Mesangial cell (primary cell): Measurements from ENCODE around the gene ECD. TPM values are rescaled to one million over a fixed set of nuclear protein-coding genes. Genes with fewer than 3 reads are reported as not detected.

Experiments used
- total RNA-seq: library from RNA; depleted of rRNA; stranded (reverse); fragments of >200 nt; gene quantifications from 2 replicates; pipeline ENCODE4 v1.2.3, GENCODE V29; 2015

The ECD gene
- 22.9 and 27.7 TPM in 2 replicates for total RNA-seq

DNA sequence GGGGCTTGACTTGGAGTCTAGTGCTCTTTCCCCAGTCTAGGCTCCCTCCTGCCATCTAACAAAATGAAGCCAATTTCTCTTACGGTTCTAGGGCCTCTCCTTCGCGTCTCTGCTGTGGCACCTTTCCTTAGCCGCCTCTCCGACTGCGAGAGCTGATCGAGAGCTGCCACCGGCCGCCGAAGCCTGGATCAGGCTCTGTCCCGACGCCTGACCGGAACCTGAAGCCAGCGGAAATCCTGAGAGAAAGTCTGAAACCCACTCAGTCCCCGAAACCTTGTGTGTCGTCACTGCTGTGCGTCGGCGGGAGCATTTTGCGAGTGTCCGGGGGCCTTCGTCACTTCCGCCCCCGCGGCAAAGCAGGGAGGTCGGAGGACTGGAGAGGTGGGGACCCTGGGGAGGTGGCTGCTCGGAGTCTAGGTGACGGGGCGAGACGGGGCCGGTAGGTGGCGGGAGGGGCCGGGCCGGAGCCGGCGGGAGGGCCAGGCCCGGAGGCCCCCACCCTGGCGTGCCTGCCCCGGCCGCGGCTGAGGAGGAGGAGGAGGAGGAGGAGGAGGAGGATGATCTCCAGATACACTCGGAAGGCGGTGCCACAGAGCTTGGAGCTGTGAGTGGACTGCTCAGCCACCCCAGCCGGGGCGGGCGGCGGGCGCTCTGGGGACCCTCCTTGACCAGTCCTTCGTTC lies at the start of gene ECD, which contains the start of gene FAM149B1:
ECD (minus strand) TSS at position 226 of the 682 bp plus-strand sequence. CDS start 4,071 bp downstream, outside the sequence.
FAM149B1 (plus strand) TSS at position 337 of the 682 bp plus-strand sequence; CDS start at position 558, 221 bp downstream.

DNA sequence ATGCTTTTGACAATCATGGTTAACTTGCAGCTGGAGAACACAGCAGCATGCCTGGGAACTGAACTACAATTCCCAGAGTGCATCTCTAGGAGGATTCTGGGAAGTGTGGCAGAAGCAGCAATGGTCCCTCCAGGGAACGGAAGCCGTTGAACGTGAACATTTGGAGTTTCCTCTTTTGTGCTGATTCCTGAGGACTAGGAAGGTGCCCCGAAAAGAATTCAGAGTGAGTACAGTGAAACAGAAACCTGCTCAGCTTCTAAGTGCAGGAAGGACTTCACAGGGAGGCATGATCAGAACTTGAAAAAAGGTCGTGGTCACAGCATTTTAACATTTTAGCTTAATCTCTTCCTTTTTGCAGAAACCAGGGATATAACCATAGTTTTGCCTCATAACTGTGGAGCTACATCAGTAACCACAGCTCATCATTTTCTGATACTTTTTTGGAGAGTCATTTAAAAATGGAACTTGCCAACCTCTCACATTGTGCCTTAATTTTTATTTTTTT lies 57.4 kb downstream of the ECD start, which contains the start of gene NUDT13:
NUDT13 (plus strand) TSS at position 111 of the 505 bp plus-strand sequence. CDS start 3,911 bp downstream, outside the sequence.

DNA sequence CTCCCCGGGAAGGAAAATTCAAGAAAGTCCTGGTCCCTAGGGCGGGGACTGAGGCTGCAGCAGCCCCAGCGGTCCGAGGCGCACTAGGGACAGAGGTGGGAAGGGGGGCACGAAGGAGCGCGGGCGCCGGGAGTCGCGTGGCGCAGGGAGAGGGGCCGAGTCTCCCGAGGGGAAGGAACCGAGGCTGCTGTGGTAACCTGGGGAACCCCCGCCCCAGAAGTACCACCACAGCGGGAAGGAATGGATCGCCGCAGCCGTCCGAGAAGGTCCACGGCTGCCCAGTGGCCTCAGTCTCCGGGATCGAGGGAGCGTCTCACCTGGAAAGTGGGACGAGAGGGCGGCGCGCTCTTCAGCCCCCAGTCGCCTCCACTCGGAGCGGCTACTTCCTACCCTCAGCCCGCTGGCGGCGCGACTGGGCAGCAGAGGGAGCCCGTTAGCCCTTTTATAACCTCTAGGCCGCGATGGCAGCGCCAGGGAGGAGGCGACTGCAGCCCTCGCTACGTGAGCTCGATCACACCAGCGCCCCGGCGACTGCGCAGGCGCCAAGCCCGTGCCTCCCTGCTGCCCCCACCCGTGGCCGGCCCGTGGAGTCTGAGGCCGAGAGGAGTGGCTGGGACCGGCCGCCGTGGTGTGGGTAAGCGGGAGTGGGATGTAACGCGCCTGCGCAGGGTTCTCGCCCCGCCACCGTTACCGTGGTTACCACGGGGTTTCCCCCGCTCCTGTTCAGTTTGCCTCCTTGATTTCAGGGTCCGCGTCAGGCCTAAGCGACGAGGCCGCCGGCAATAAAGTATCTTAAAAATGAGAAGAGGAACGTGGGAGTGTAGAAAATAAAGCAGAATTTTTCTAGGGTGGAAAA lies 71.1 kb downstream of the ECD start, which contains the start of gene P4HA1:
P4HA1 (minus strand) TSS at position 418 of the 856 bp plus-strand sequence. CDS start 21,983 bp downstream, outside the sequence.

Other genes with a start within 250 kb of the ECD start
- not detected in 2 replicates for gene PLA2G12B, start 213.2 kb downstream of the ECD start, total RNA-seq
- gene P4HA1, start 71.1 kb downstream of the ECD start, total RNA-seq: 23.5 and 25.6 TPM in 2 replicates
- gene NUDT13, start 57.6 kb downstream of the ECD start, total RNA-seq: 2.0 and 4.4 TPM in 2 replicates
- gene FAM149B1, start 111 bp upstream of the ECD start, total RNA-seq: 7.7 and 12.5 TPM in 2 replicates
- gene DNAJC9, start 79.2 kb upstream of the ECD start, total RNA-seq: 10.8 and 56.2 TPM in 2 replicates
- 52.0 and 74.6 TPM in 2 replicates for gene MRPS16, start 84.6 kb upstream of the ECD start, total RNA-seq
- gene CFAP70, start 190.9 kb upstream of the ECD start, total RNA-seq: under 0.01 and 1.0 TPM in 2 replicates
- 101 and 106 TPM in 2 replicates for gene ANXA7, start 246.1 kb upstream of the ECD start, total RNA-seq